ENCODE measurements around the gene PAPSS1.

GRCh38 chr4:107579099-107579498 lies 140.9 kb downstream of the PAPSS1 start:
- TF ChIP-seq POLR2A (IDR thresholded peaks at IDR 0.05) (no peak), CTCF (IDR thresholded peaks at IDR 0.05 in 8 of 11, conservative IDR thresholded peaks at IDR 0.05 in 3 of 11) (no peak), POLR2AphosphoS5 (IDR thresholded peaks at IDR 0.05) (no peak)
